ENCODE results near the gene NPAS3. TPM values are rescaled to one million over a fixed set of nuclear protein-coding genes. Genes with fewer than 3 reads are reported as not detected.
A peak's percentile ranks its signal among the peaks of the same experiment; 100 is the strongest.

NPAS3 gene
- total RNA-seq, 1 experiment from 2014 or later = 0.36 TPM

GRCh38 chr14:33837943-33838683 is 899.4 kb downstream of the NPAS3 start:
- Histone ChIP-seq H3K36me3 (ENCODE audit: low read depth, low read length) (no peaks in the 10 kb centered on the region), H3K4me1 (ENCODE audit: insufficient read depth, low read length) (no peaks in the 10 kb centered on the region), H3K27me3 (ENCODE audit: low read length) (peaks cover 4% of the 10 kb centered on the region; the same call in 1 of the 2 replicates), H3K27ac (ENCODE audit: low read length) (no peak overlapping the region), H3K79me2 (ENCODE audit: low read length) (no peaks in the 10 kb centered on the region), H2AFZ (ENCODE audit: low read length) (no peak overlapping the region), H3F3A (ENCODE audit: low read length, unreplicated experiment) (no peaks in the 10 kb centered on the region), H3K9ac (ENCODE audit: low read length) (no peak overlapping the region), H3K4me3 (ENCODE audit: low read length) (no peak overlapping the region), H3K9me3 (ENCODE audit: low read length) (no peaks in the 10 kb centered on the region), H4K20me1 (ENCODE audit: low read length) (no peaks in the 10 kb centered on the region), H3K4me2 (ENCODE audit: low read length) (no peak overlapping the region), H3K9me2 (replicated peaks; ENCODE audit: low read length) (no peaks in the 10 kb centered on the region)
- intact Hi-C loops (cut with micrococcal nuclease) = loop anchor here (2.0 to 5.0 kb wide), 3 partner anchors 487 to 1261 kb away; no protein-coding TSS in a partner anchor
- TF ChIP-seq CTCF (conservative IDR thresholded peaks at IDR 0.05; ENCODE audit: low read depth, low read length) (no peak), EZH2 (IDR thresholded peaks at IDR 0.05; ENCODE audit: low read length, unreplicated experiment) (no peak), EZH2phosphoT487 (IDR thresholded peaks at IDR 0.05; ENCODE audit: borderline replicate concordance, low read length) (no peak)
- POLR2A ChIA-PET (ENCODE audit: unreplicated experiment) = interaction anchor here (0.6 kb wide), 1 partner anchor 84 kb away, joined by 3 read pairs; no protein-coding TSS in a partner anchor
- BruUV-seq (replicated peaks) = no TSS peak
- DNase-seq (no peak), ATAC-seq (no peak)
- CTCF ChIA-PET = interaction anchor here (1.0 kb wide), 1 partner anchor 260 kb away, joined by 4 read pairs; no protein-coding TSS in a partner anchor

DNA sequence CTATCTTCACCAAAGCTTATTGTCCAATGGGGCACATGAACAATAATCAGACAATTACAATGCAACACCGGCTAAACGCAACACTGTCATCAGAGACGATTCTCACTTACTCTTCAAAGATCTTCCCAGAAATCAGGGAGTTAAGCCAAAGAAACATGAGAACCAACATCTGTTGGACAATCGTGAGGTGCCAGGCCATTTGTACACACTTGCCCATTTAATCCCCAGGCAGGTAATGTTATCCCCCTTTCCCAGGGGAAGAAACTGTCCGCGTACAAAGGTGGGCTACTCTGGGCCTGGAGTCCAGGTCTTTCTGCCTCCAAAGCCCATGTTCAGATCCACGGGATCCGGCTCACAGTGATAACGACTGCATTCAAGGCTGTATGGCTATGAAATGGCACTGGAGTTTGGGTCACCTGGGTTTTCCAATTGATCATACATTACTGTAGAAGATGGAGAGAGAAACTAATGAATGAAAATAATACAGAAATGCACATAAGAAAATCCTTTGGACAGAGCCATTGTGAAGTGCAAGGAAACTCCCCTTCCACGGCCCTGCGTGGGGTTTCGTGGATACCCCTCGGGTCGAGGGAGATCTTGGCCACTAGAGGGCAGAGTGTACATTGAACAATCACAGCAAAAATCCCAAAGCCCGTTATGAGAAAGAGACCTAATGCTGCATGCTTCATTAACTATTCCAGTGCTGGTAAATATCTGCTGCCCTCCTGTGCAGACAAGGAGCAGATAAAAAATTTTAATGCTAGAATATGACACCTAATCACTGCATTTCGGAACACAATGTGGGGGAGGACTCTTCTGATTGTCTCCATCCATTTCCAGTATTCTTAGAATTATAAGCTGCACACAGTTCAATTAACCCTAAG is 900.8 kb downstream of the NPAS3 start:
- H3K9ac ChIP-seq (ENCODE audit: low read length) = no peak overlapping the region
- H3K27ac ChIP-seq (ENCODE audit: low read length) = no peak overlapping the region
- intact Hi-C loops (cut with micrococcal nuclease) = loop anchor here (1.0 to 5.0 kb wide), 6 partner anchors 259 to 1262 kb away; no protein-coding TSS in a partner anchor
- no peaks in the 10 kb centered on the region for H3K4me1 ChIP-seq (ENCODE audit: insufficient read depth, low read length)
- no peak overlapping the region for H3K4me3 ChIP-seq (ENCODE audit: low read length)
- H4K20me1 ChIP-seq (ENCODE audit: low read length) = no peaks in the 10 kb centered on the region
- no peaks in the 10 kb centered on the region for H3K9me3 ChIP-seq (ENCODE audit: low read length)
- no peak for TF ChIP-seq EZH2phosphoT487 (IDR thresholded peaks at IDR 0.05; ENCODE audit: borderline replicate concordance, low read length)
- TF ChIP-seq CTCF (conservative IDR thresholded peaks at IDR 0.05; ENCODE audit: low read depth, low read length) = peak; percentile 93
- no peak for TF ChIP-seq EZH2 (IDR thresholded peaks at IDR 0.05; ENCODE audit: low read length, unreplicated experiment)
- H3K79me2 ChIP-seq (ENCODE audit: low read length) = no peaks in the 10 kb centered on the region
- no peaks in the 10 kb centered on the region for H3K36me3 ChIP-seq (ENCODE audit: low read depth, low read length)
- POLR2A ChIA-PET (ENCODE audit: unreplicated experiment) = no interaction called here
- H3K27me3 ChIP-seq (ENCODE audit: low read length) = peaks cover 17% of the 10 kb centered on the region; the same call in 1 of the 2 replicates
- H3F3A ChIP-seq (ENCODE audit: low read length, unreplicated experiment) = no peaks in the 10 kb centered on the region
- no peaks in the 10 kb centered on the region for H3K9me2 ChIP-seq (replicated peaks; ENCODE audit: low read length)
- BruUV-seq (replicated peaks) = no TSS peak
- DNase-seq (peak; percentile 69), ATAC-seq (peak; percentile 83)
- H2AFZ ChIP-seq (ENCODE audit: low read length) = no peak overlapping the region
- H3K4me2 ChIP-seq (ENCODE audit: low read length) = no peak overlapping the region
- CTCF ChIA-PET = interaction anchor here (1.5 kb wide), 1 partner anchor 259 kb away, joined by 11 read pairs; no protein-coding TSS in a partner anchor

All from PC-3 (cell line).